Endothelial cell of umbilical vein (primary cell): ENCODE measurements around the gene THY1.

ENCODE experiments used
- CTCF ChIP-seq, 2 donors: IDR thresholded peaks; 1 replicate in 1 of 2; 2 replicates in 1 of 2; pipeline ENCODE4 v1.5.1; 2011; ENCODE audit warnings: low read length in 2 of 2, mild to moderate bottlenecking in 2 of 2, moderate library complexity in 2 of 2, control low read depth in 1 of 2, inconsistent platforms in 1 of 2, low read depth in 1 of 2; ENCODE audit not compliant: insufficient read depth in 1 of 2; ENCODE audit errors: extremely low read depth in 1 of 2
- EZH2 ChIP-seq: IDR thresholded peaks from 2 replicates; pipeline ENCODE4 v1.6.1; 2012; ENCODE audit warnings: borderline replicate concordance, low read depth, mild to moderate bottlenecking, moderate library complexity, low read length, inconsistent platforms; ENCODE audit not compliant: severe bottlenecking
- FOS ChIP-seq: IDR thresholded peaks from 2 replicates; pipeline ENCODE4 v1.6.1; 2011; ENCODE audit warnings: mild to moderate bottlenecking, low read length, moderate library complexity, borderline replicate concordance; ENCODE audit not compliant: insufficient read depth
- GATA2 ChIP-seq: IDR thresholded peaks from 2 replicates; pipeline ENCODE4 v1.7.0; 2011; ENCODE audit warnings: low read depth, mild to moderate bottlenecking, moderate library complexity, mixed read lengths, low read length; ENCODE audit not compliant: insufficient read length, insufficient read depth
- JUN ChIP-seq: IDR thresholded peaks from 2 replicates; pipeline ENCODE4 v1.6.1; 2011; ENCODE audit warnings: borderline replicate concordance, low read depth; ENCODE audit not compliant: insufficient read length, insufficient read depth
- MAX ChIP-seq: IDR thresholded peaks from 2 replicates; pipeline ENCODE4 v1.6.1; 2011; ENCODE audit not compliant: insufficient read depth, insufficient read length
- MYC ChIP-seq: IDR thresholded peaks from one replicate; pipeline ENCODE4 v1.6.1; 2011; ENCODE audit warnings: mild to moderate bottlenecking, low read depth, low read length
- POLR2A ChIP-seq: IDR thresholded peaks from 2 replicates; pipeline ENCODE4 v1.6.1; 2012; ENCODE audit warnings: low read depth, mild to moderate bottlenecking, control low read depth, low read length
- POLR2AphosphoS5 ChIP-seq: IDR thresholded peaks from 2 replicates; pipeline ENCODE4 v1.6.1; 2012; ENCODE audit warnings: low read depth, mild to moderate bottlenecking, control low read depth, low read length, moderate library complexity; ENCODE audit not compliant: insufficient read depth

GRCh38 chr11:119448380-119448779, 25.4 kb upstream of the THY1 start:
- TF ChIP-seq CTCF (IDR thresholded peaks at IDR 0.05; ENCODE audit: extremely low read depth in 1 of 2, insufficient read depth in 1 of 2, low read depth in 1 of 2, low read length in 2 of 2) (no peak), POLR2AphosphoS5 (no peak), POLR2A (no peak), MAX (no peak), EZH2 (no peak), JUN (no peak), MYC (no peak), FOS (no peak), GATA2 (no peak)
